Cardiac muscle cell (in vitro differentiated cells and primary cell): Measurements from ENCODE around the gene MLH1. TPM values are rescaled to one million over a fixed set of nuclear protein-coding genes. Genes with fewer than 3 reads are reported as not detected.
A peak's percentile ranks its signal among the peaks of the same experiment; 100 is the strongest.
"Not testable (repeated sequence)": the region's sequence is repeated elsewhere in the genome, so short reads cannot be mapped to it uniquely, and the experiment has no call there.

Experiments
- DNase-seq, 2 donors: peaks; one replicate each; pipeline versions ENCODE4 v3.0.0 to v3.0.0-alpha.2; 2010 to 2017; ENCODE audit warnings: low read depth in 1 of 2, low spot score in 1 of 2
- H3K27ac ChIP-seq: fragments of 200-600 bp; sonication (generic); 2 replicates; pipeline ENCODE4 v1.5.1; 2016
- H3K27me3 ChIP-seq: fragments of 200-600 bp; sonication (generic); 2 replicates; pipeline ENCODE4 v1.6.0; 2016; ENCODE audit warnings: control low read depth
- H3K36me3 ChIP-seq: fragments of 200-600 bp; sonication (generic); 2 replicates; pipeline ENCODE4 v1.5.1; 2016; ENCODE audit warnings: control low read depth
- H3K4me1 ChIP-seq: fragments of 200-600 bp; sonication (generic); 2 replicates; pipeline ENCODE4 v1.8.1; 2017; ENCODE audit warnings: low read depth, mild to moderate bottlenecking, mixed run types
- H3K4me3 ChIP-seq: fragments of 200-600 bp; sonication (generic); 2 replicates; pipeline ENCODE4 v1.5.1; 2016; ENCODE audit warnings: mild to moderate bottlenecking
- H3K9me3 ChIP-seq: fragments of 200-600 bp; sonication (generic); 2 replicates; pipeline ENCODE4 v1.5.1; 2017; ENCODE audit warnings: low read depth, mild to moderate bottlenecking, control low read depth
- polyA plus RNA-seq: library from polyadenylated mRNA; unstranded; fragments of >200 nt; fragmentation: Nextera tagmentation; extraction: Ambion mirVana; gene quantifications from 2 replicates; pipeline ENCODE4 v1.2.1, GENCODE V29; 2016
- total RNA-seq: library from RNA; depleted of rRNA; stranded (reverse); fragments of >200 nt; gene quantifications from 2 replicates; pipeline ENCODE4 v1.2.3, GENCODE V29; 2016
- TF ChIP-seq, protein P1 (sequence below): IDR thresholded peaks from 2 replicates; pipeline ENCODE4 v1.5.1; 2012; ENCODE audit warnings: low read depth, mild to moderate bottlenecking, low read length

Gene MLH1
- total and polyA plus RNA-seq, 2 experiments from 2014 or later = 35.2 to 63.1 TPM

DNA sequence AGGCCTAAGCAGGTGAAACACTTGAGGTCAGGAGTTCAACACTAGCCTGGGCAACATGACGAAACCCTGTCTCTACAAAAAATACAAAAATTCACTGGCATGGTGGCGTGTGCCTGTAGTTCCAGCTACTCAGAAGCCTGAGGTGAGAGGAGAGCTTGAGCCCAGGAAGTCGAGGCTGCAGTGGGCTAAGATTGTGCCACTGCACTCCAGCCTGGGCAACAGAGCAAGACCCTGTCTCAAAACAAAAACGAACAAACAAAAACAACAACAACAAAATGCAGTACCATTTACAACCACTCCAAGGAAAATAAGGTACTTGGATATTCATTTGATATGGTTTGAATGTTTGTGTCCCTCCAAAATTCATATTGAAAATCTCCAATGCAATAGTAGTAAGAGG is 32.8 kb upstream of the MLH1 start:
- no peak for DNase-seq
- no peaks in the 10 kb centered on the region for H3K36me3 ChIP-seq
- no peaks in the 10 kb centered on the region for H3K27me3 ChIP-seq
- H3K27ac ChIP-seq = no peak overlapping the region
- H3K4me3 ChIP-seq = no peak overlapping the region
- H3K4me1 ChIP-seq = peaks cover 15% of the 10 kb centered on the region
- H3K9me3 ChIP-seq = no peaks in the 10 kb centered on the region
- TF ChIP-seq, protein P1, sequence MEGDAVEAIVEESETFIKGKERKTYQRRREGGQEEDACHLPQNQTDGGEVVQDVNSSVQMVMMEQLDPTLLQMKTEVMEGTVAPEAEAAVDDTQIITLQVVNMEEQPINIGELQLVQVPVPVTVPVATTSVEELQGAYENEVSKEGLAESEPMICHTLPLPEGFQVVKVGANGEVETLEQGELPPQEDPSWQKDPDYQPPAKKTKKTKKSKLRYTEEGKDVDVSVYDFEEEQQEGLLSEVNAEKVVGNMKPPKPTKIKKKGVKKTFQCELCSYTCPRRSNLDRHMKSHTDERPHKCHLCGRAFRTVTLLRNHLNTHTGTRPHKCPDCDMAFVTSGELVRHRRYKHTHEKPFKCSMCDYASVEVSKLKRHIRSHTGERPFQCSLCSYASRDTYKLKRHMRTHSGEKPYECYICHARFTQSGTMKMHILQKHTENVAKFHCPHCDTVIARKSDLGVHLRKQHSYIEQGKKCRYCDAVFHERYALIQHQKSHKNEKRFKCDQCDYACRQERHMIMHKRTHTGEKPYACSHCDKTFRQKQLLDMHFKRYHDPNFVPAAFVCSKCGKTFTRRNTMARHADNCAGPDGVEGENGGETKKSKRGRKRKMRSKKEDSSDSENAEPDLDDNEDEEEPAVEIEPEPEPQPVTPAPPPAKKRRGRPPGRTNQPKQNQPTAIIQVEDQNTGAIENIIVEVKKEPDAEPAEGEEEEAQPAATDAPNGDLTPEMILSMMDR = no peak

DNA sequence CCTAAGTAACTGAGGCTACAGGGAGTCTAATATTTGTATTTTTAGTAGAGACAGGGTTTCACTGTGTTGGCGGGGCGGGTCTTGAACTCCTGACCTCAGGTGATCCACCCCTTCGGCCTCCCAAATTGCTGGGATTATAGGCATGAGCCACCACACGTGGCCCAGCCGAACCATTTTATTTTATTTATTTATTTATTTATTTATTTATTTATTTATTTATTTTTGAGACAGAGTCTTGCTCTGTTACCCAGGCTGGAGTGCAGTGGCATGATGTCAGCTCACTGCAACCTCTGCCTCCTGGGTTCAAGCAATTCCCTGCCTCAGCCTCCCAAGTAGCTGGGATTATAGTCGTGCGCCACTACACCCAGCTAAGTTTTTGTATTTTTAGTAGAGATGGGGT is 30.3 kb upstream of the MLH1 start:
- not testable (repeated sequence) for H3K4me1 ChIP-seq, H3K4me3 ChIP-seq, H3K36me3 ChIP-seq, H3K27me3 ChIP-seq, H3K9me3 ChIP-seq, DNase-seq, H3K27ac ChIP-seq

DNA sequence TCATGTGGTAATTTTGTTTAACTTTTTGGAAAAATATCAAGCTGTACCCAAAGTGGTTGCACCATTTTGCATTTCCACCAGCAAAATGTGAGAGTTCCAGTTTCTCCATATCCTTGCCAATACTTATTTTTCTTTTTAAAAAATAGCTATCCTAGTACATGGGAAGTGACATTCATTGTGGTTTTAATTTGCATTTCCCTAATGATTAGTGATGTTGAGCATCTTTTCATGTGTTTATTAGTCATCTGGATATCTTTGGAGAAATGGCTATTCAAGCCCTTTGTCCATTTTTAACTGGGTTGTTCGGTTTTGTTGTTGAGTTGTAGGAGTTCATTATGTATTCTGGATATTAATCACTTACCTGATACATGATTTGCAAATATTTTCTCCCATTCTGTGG is 29.0 kb upstream of the MLH1 start:
- H3K9me3 ChIP-seq = no peaks in the 10 kb centered on the region
- no peaks in the 10 kb centered on the region for H3K27me3 ChIP-seq
- TF ChIP-seq, protein P1 = no peak
- no peak overlapping the region for H3K4me3 ChIP-seq
- no peak overlapping the region for H3K27ac ChIP-seq
- peaks cover 9% of the 10 kb centered on the region for H3K4me1 ChIP-seq
- no peak for DNase-seq
- no peaks in the 10 kb centered on the region for H3K36me3 ChIP-seq

DNA sequence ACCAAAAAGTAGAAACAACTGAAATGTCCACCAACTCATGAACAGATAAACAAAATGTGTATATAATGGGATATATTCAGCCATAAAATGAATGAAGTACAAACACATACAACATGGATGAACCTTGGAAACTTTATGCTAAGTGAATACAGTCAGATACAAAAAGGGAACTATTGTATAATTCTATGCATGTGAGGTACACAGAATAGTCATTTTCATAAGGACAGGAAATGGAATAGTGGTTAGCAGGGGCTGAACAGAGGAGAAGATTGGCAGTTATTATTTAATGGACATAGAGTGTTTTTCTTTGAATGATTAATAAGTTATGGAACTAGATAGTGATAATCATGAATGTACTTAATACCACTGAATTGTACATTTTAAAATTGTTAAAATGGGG is 28.5 kb upstream of the MLH1 start:
- no peaks in the 10 kb centered on the region for H3K36me3 ChIP-seq
- H3K27me3 ChIP-seq = no peaks in the 10 kb centered on the region
- peak overlapping the region; percentile 68 for H3K27ac ChIP-seq
- peaks cover 10% of the 10 kb centered on the region for H3K4me1 ChIP-seq
- H3K9me3 ChIP-seq = no peaks in the 10 kb centered on the region
- no peak for DNase-seq
- no peak overlapping the region for H3K4me3 ChIP-seq
- TF ChIP-seq, protein P1 = no peak

DNA sequence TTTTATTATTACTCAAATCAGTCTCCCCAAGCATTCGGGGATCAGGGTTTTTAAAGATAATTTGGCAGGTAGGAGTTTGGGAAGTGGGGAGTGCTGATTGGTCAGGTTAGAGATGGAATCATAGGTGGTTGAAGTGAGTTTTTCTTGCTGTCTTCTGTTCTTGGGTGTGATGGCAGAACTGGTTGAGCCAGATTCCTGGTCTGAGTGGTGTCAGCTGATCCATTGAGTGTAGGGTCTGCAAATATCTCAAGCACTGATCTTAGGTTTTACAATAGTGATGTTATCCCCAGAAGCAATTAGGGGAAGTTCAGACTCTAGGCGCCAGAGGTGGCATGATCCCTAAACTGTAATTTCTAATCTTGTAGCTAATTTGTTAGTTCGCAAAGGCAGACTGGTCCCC is 27.9 kb upstream of the MLH1 start:
- Histone ChIP-seq H3K4me3 (no peak overlapping the region), H3K27ac (peak overlapping the region; percentile 68), H3K9me3 (no peaks in the 10 kb centered on the region), H3K27me3 (no peaks in the 10 kb centered on the region), H3K4me1 (peaks cover 16% of the 10 kb centered on the region), H3K36me3 (no peaks in the 10 kb centered on the region)
- DNase-seq = no peak
- TF ChIP-seq, protein P1 = no peak

DNA sequence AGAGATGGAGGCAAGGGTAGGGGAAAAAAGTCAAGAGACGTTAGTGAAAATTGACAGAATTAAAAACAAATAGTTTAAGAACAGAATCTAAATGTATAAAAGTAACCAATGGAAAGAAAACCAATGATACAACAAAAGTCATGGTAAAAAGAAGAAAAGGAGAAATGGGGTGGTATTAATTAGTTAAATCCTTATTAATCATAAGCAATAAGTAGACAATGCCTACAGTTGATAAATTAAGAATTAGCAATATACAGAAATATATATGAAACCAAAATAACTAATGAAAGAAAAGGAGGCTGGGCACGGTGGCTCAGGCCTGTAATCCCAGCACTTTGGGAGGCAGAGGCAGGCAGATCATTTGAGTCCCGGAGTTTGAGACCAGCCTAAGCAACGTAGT is 24.2 kb upstream of the MLH1 start:
- H3K36me3 ChIP-seq = no peaks in the 10 kb centered on the region
- no peaks in the 10 kb centered on the region for H3K9me3 ChIP-seq
- H3K4me3 ChIP-seq = no peak overlapping the region
- peak overlapping the region; percentile 91 for H3K27ac ChIP-seq
- H3K27me3 ChIP-seq = no peaks in the 10 kb centered on the region
- peaks cover 30% of the 10 kb centered on the region for H3K4me1 ChIP-seq
- no peak for DNase-seq
- TF ChIP-seq, protein P1 = no peak
